SU-DHL-6 (cell line): Measurements from ENCODE around the gene PTK6.

ENCODE experiments used
- H2AFZ ChIP-seq: fragments of 200-600 bp; sonication (generic); 2 replicates; pipeline ENCODE4 v1.6.1; 2014; ENCODE audit warnings: low read depth, mild to moderate bottlenecking, moderate library complexity, mixed read lengths, antibody characterized with exemption, low read length; ENCODE audit not compliant: severe bottlenecking
- H3F3A ChIP-seq: fragments of 200-600 bp; shearing (Covaris generic); 2 replicates; pipeline ENCODE4 v1.6.0; 2016; ENCODE audit warnings: antibody characterized with exemption, mild to moderate bottlenecking; ENCODE audit not compliant: insufficient read depth
- H3K27ac ChIP-seq: fragments of 200-600 bp; sonication (generic); 2 replicates; pipeline ENCODE4 v1.5.1; 2016; ENCODE audit warnings: low read depth, mild to moderate bottlenecking, low read length, moderate library complexity, mixed read lengths
- H3K27me3 ChIP-seq: fragments of 200-600 bp; sonication (generic), shearing (Covaris generic); 2 replicates; pipeline ENCODE4 v1.6.0; 2014; ENCODE audit warnings: mild to moderate bottlenecking, low read length
- H3K36me3 ChIP-seq: fragments of 200-600 bp; sonication (generic); 2 replicates; pipeline ENCODE4 v1.6.1; 2014; ENCODE audit warnings: mild to moderate bottlenecking, low read length, mixed read lengths
- H3K4me2 ChIP-seq: fragments of 300-600, 200-600 bp; shearing (Covaris generic), sonication (generic); 2 replicates; pipeline ENCODE4 v1.6.0; 2014; ENCODE audit warnings: low read length, low read depth, mild to moderate bottlenecking; ENCODE audit not compliant: poor library complexity, severe bottlenecking
- H3K4me3 ChIP-seq: fragments of 200-600 bp; sonication (generic); 2 replicates; pipeline ENCODE4 v1.5.1; 2014; ENCODE audit warnings: antibody characterized with exemption, low read length, mild to moderate bottlenecking, mixed read lengths; ENCODE audit not compliant: insufficient read depth, poor library complexity, severe bottlenecking
- H3K79me2 ChIP-seq: fragments of 200-600 bp; sonication (generic); 2 replicates; pipeline ENCODE4 v1.6.1; 2014; ENCODE audit warnings: mild to moderate bottlenecking, low read length, moderate library complexity; ENCODE audit not compliant: insufficient read depth
- H3K9ac ChIP-seq: fragments of 200-600 bp; sonication (generic); 2 replicates; pipeline ENCODE4 v1.7.0; 2014; ENCODE audit warnings: mild to moderate bottlenecking, low read length
- H3K9me2 ChIP-seq: fragments of 200-600 bp; sonication (generic); replicated peaks from 2 replicates; pipeline ENCODE4 v1.6.1; 2014; ENCODE audit warnings: low read length; ENCODE audit not compliant: insufficient read depth
- H3K9me3 ChIP-seq: fragments of 200-600 bp; sonication (generic); 2 replicates; pipeline ENCODE4 v1.6.1; 2014; ENCODE audit warnings: low read length, mixed read lengths; ENCODE audit not compliant: insufficient read depth
- H4K20me1 ChIP-seq: fragments of 200-600 bp; sonication (generic); 2 replicates; pipeline ENCODE4 v1.6.1; 2014; ENCODE audit warnings: low read depth, mild to moderate bottlenecking, antibody characterized with exemption, low read length, moderate library complexity, mixed read lengths
- CTCF ChIP-seq: fragments of 200-600 bp; sonication (generic); IDR thresholded peaks from one replicate; pipeline ENCODE4 v1.5.1; 2017; ENCODE audit warnings: antibody characterized with exemption, mild to moderate bottlenecking, low read length, moderate library complexity; ENCODE audit not compliant: insufficient read depth, poor library complexity, severe bottlenecking
- EZH2phosphoT487 ChIP-seq: fragments of 200-600 bp; sonication (generic), shearing (Covaris generic); conservative IDR thresholded peaks from 2 replicates; pipeline ENCODE4 v1.6.1; 2018; ENCODE audit warnings: mild to moderate bottlenecking, antibody characterized with exemption, low read length, moderate library complexity, mixed read lengths

The PTK6 gene

GRCh38 chr20:63536241-63536977 is 767 bp downstream of the PTK6 start:
- Histone ChIP-seq H3K36me3 (no peaks in the 10 kb centered on the region), H3F3A (no peaks in the 10 kb centered on the region), H3K27me3 (no peaks in the 10 kb centered on the region), H2AFZ (no peak overlapping the region), H3K4me2 (no peak overlapping the region), H3K9ac (no peak overlapping the region), H3K9me2 (no peaks in the 10 kb centered on the region), H3K9me3 (no peaks in the 10 kb centered on the region), H3K4me3 (no peak overlapping the region), H4K20me1 (no peaks in the 10 kb centered on the region), H3K79me2 (no peaks in the 10 kb centered on the region), H3K27ac (no peak overlapping the region)
- no peak for TF ChIP-seq EZH2phosphoT487
- no peak for TF ChIP-seq CTCF

- Histone ChIP-seq H3K4me2 (no peak overlapping the region), H3K9me3 (no peaks in the 10 kb centered on the region), H3K27me3 (no peaks in the 10 kb centered on the region), H3K79me2 (no peaks in the 10 kb centered on the region), H3K27ac (no peak overlapping the region), H3K9ac (no peak overlapping the region), H3K36me3 (no peaks in the 10 kb centered on the region), H2AFZ (no peak overlapping the region), H3K9me2 (no peaks in the 10 kb centered on the region), H3F3A (no peaks in the 10 kb centered on the region), H4K20me1 (no peaks in the 10 kb centered on the region), H3K4me3 (no peak overlapping the region)
- TF ChIP-seq CTCF (no peak), EZH2phosphoT487 (no peak)
Measured at GRCh38 chr20:63534831-63535651, 2.1 kb downstream of the PTK6 start.

GRCh38 chr20:63534427-63534830 is 2.7 kb downstream of the PTK6 start:
- Histone ChIP-seq H3K27me3 (no peaks in the 10 kb centered on the region), H3K4me3 (no peak overlapping the region), H3K79me2 (no peaks in the 10 kb centered on the region), H2AFZ (no peak overlapping the region), H4K20me1 (no peaks in the 10 kb centered on the region), H3F3A (no peaks in the 10 kb centered on the region), H3K4me2 (no peak overlapping the region), H3K9ac (no peak overlapping the region), H3K9me3 (no peaks in the 10 kb centered on the region), H3K27ac (no peak overlapping the region), H3K9me2 (no peaks in the 10 kb centered on the region), H3K36me3 (no peaks in the 10 kb centered on the region)
- TF ChIP-seq EZH2phosphoT487 (no peak), CTCF (no peak)
